Transverse colon (tissue), 4 donors: ENCODE measurements around the gene TMPRSS5. TPM values are rescaled to one million over a fixed set of nuclear protein-coding genes. Genes with fewer than 3 reads are reported as not detected.
"Not testable (repeated sequence)": the region's sequence is repeated elsewhere in the genome, so short reads cannot be mapped to it uniquely, and the experiment has no call there.

Experiments used
- DNase-seq: peaks from one replicate; pipeline ENCODE4 v3.0.0-alpha.2; 2019
- H3K27ac ChIP-seq, 4 donors: fragments of 200-600 bp; sonication (generic); 2 replicates each; pipeline ENCODE4 v1.5.1; 2016 to 2018; ENCODE audit warnings: inconsistent platforms in 4 of 4
- H3K27me3 ChIP-seq: fragments of 200-600 bp; sonication (generic); 2 replicates; pipeline ENCODE4 v1.5.1; 2017; ENCODE audit warnings: inconsistent platforms
- H3K36me3 ChIP-seq, 4 donors: fragments of 200-600 bp; sonication (generic); 2 replicates each; pipeline ENCODE4 v1.5.1; 2017 to 2019; ENCODE audit warnings: inconsistent platforms in 4 of 4
- H3K4me1 ChIP-seq, 4 donors: fragments of 200-600 bp; sonication (generic); 2 replicates each; pipeline ENCODE4 v1.5.1; 2017 to 2020; ENCODE audit warnings: inconsistent platforms in 4 of 4
- H3K4me3 ChIP-seq, 4 donors: fragments of 200-600 bp; sonication (generic); 1 replicate in 1 of 4; 2 replicates in 3 of 4; pipeline versions ENCODE4 v1.5.1 to v1.6.1; 2017 to 2019; ENCODE audit warnings: inconsistent platforms in 4 of 4
- H3K9me3 ChIP-seq, 2 donors: fragments of 200-600 bp; sonication (generic); 2 replicates each; pipeline ENCODE4 v1.5.1; 2017 to 2019; ENCODE audit warnings: inconsistent platforms in 2 of 2
- EP300 ChIP-seq: sonication (generic); formaldehyde crosslinking; IDR thresholded peaks from one replicate; pipeline ENCODE4 v1.6.1; 2017; ENCODE audit warnings: antibody characterized with exemption, low read depth
- POLR2A ChIP-seq: fragments of 450-650 bp; IDR thresholded peaks from one replicate; pipeline ENCODE4 v1.6.1; 2016; ENCODE audit warnings: antibody characterized with exemption, mild to moderate bottlenecking, moderate library complexity
- POLR2AphosphoS5 ChIP-seq, 3 donors: sonication (generic); formaldehyde crosslinking; IDR thresholded peaks; one replicate each; pipeline ENCODE4 v1.6.1; 2016; ENCODE audit warnings: antibody characterized with exemption in 3 of 3
- WGBS, 2 donors: methylation state at CpG; one replicate each; pipeline ENCODE4 v1.1.5; 2018; ENCODE audit warnings: low coverage in 1 of 2; 5-methylcytosine and 5-hydroxymethylcytosine counted together
- in situ Hi-C, 4 donors: fragments of 200-750 bp; cut with MboI; loops; one replicate each; pipeline versions ENCODE4 v1.15.0 to v1.15.1; 2017; ENCODE audit warnings: low sequenced_read_pairs in 3 of 4, low pct_ligation_motif_present in 1 of 4, low pct_unique_long_range_greater_than_20kb in 1 of 4
- intact Hi-C: fragments of 100-400 bp; cut with DNase I; formaldehyde crosslinking; loops from one replicate; pipeline ENCODE4 v1.15.1; 2023; ENCODE audit warnings: low total_unique reads
- total RNA-seq, 4 donors: library from RNA; depleted of rRNA; stranded (reverse); fragments of >200 nt; gene quantifications; one replicate each; pipeline ENCODE4 v1.1.0, GENCODE V29; 2016
- TF ChIP-seq, protein P1 (sequence below), 5 experiments: fragments of 200-600 bp in 3 of 5; fragments of 450-650 bp in 2 of 5; sonication (generic) in 3 of 5; IDR thresholded peaks; 1 replicate in 2 of 5; 2 replicates in 3 of 5; pipeline ENCODE4 v1.5.1; 2016 to 2017; ENCODE audit warnings: antibody characterized with exemption in 5 of 5, inconsistent platforms in 3 of 5, mild to moderate bottlenecking in 2 of 5, moderate library complexity in 1 of 5

Gene TMPRSS5
- total RNA-seq, 4 donors from 2014 or later = 0.27 to 0.79 TPM; not detected in 2

DNA sequence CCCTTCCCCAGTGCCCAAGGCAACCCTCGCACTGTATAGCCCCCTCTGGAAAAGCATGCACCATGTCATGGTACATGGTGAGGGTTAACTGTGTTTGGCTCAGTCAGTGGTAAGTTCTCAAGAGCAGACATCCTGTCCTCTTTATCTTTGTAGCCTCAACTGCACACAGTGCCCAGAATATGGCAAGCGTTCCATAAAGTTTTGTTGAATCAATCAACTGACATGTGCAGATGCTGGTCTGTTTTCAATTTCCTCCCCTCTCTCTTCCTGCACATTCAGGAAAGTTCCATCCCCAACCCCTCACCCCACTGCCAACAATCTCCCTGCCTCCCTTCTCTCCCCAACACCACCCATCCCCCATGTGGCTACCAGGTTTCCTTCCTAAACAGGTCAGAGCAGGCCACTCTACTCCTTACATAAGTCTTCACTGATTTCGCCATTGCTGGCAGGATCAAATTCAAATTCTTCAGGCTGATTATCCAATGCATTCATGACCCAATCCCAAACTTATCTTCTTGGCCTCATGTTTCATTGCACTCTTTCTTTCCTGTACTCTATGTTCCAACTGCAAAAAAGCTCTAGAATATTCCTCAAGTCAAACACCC, 15.5 kb upstream of the TMPRSS5 start:
- Histone ChIP-seq H3K27me3 (no peaks in the 10 kb centered on the region), H3K36me3 (no peaks in the 10 kb centered on the region), H3K4me3 (no peak overlapping the region), H3K9me3 (no peaks in the 10 kb centered on the region), H3K4me1 (peaks cover 0 to 13% (median 0%) of the 10 kb centered on the region in 4 donors), H3K27ac (no peak overlapping the region)
- no peak for TF ChIP-seq POLR2A
- TF ChIP-seq, protein P1, sequence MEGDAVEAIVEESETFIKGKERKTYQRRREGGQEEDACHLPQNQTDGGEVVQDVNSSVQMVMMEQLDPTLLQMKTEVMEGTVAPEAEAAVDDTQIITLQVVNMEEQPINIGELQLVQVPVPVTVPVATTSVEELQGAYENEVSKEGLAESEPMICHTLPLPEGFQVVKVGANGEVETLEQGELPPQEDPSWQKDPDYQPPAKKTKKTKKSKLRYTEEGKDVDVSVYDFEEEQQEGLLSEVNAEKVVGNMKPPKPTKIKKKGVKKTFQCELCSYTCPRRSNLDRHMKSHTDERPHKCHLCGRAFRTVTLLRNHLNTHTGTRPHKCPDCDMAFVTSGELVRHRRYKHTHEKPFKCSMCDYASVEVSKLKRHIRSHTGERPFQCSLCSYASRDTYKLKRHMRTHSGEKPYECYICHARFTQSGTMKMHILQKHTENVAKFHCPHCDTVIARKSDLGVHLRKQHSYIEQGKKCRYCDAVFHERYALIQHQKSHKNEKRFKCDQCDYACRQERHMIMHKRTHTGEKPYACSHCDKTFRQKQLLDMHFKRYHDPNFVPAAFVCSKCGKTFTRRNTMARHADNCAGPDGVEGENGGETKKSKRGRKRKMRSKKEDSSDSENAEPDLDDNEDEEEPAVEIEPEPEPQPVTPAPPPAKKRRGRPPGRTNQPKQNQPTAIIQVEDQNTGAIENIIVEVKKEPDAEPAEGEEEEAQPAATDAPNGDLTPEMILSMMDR (IDR thresholded peaks at IDR 0.05) = no peak
- TF ChIP-seq EP300 = no peak
- TF ChIP-seq POLR2AphosphoS5 (IDR thresholded peaks at IDR 0.05) = no peak
- WGBS, 2 donors = 88 to 100% methylated on average over 2 to 3 of the region's 3 CpGs
- no peak for DNase-seq
- intact Hi-C loops (no loop called here), in situ Hi-C loops (no loop called here)

DNA sequence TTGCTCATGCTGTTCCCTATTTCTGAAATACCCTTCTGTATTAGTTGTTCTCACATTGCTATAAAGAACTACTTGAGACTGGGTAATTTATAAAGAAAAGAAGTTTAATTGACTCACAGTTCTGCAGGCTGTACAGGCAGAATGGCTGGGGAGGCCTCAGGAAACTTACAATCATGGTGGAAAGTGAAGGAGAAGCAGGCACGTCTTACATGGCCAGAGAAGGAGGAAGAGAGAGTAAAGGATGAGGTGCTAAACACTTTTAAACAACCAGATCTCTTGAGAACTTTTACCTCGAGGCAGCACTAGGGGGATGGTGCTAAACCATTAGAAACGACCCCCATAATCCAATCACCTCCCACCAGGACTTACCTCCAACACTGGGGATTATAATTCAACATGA, 14.4 kb upstream of the TMPRSS5 start:
- H3K4me3 ChIP-seq, intact Hi-C loops, H3K27ac ChIP-seq, in situ Hi-C loops, H3K36me3 ChIP-seq, H3K27me3 ChIP-seq, DNase-seq, H3K4me1 ChIP-seq, H3K9me3 ChIP-seq: not testable (repeated sequence)
- WGBS, 2 donors = 60 to 65% methylated on average over 1 to 3 of the region's 3 CpGs

DNA sequence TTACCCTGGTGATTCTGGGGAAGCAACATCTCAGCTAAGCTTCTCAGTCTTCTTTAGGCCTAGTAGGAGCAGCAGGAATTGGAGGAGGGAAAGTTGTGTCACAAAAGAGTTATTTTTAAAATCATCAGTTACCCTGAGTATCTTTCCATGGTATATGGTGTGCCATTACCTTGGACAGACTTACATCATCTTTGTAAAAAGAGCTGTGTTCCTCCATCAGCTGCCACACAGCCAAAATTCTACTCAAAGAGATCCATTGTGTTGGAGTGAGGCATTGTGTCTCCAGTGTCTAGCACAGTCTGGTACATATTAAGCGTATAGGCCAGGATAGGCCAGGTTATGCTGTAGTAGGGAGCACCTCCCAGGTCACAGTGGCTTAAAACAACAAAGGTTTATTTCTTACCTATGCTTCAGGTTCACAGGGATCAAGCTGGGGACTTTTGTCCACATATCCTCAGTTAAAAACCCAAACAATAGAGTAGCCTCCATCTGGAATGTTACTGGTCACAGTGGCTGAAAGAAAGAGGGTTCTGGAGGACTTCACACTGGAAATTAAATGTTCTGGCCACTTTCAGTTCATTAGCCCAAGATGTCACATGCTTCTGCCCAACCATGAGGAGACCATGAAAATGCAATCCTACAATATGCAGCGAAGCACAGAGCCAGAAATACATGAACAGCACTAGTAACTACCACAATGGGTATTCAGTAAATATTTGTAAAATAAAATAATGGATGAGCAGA, 9.9 kb upstream of the TMPRSS5 start:
- H3K27ac ChIP-seq = no peak overlapping the region
- no peaks in the 10 kb centered on the region for H3K36me3 ChIP-seq
- TF ChIP-seq, protein P1 (IDR thresholded peaks at IDR 0.05) = no peak
- no peak for TF ChIP-seq POLR2AphosphoS5 (IDR thresholded peaks at IDR 0.05)
- no peak for TF ChIP-seq POLR2A
- no peak for TF ChIP-seq EP300
- no peaks in the 10 kb centered on the region for H3K27me3 ChIP-seq
- in situ Hi-C loops (no loop called here), intact Hi-C loops (no loop called here)
- H3K4me3 ChIP-seq = no peak overlapping the region
- H3K9me3 ChIP-seq = no peaks in the 10 kb centered on the region
- no peaks in the 10 kb centered on the region for H3K4me1 ChIP-seq
- 96 to 100% methylated on average over 1 to 2 of the region's 2 CpGs for WGBS, 2 donors
- DNase-seq = no peak

DNA sequence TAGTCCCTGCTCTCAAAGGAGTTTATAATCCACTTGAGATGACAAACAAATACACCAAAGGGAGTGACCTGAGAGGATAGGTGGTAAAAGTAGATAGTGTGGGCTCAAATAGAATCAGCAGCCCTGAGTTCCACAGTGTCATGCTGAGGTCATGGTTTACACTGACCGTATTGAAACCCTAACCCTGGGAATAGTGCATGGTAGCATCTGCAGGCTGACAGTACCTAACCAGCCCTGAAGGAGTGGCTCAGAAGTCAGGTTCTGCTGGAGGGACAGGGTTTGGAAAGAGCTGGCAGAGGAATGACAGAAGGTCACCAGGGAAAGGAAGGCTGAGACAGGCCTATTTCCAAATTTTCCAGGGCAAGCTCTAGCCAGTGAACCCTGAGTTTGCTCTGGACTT, 9.2 kb upstream of the TMPRSS5 start:
- intact Hi-C loops = no loop called here
- in situ Hi-C loops = no loop called here
- H3K4me1 ChIP-seq = no peaks in the 10 kb centered on the region
- H3K27me3 ChIP-seq = no peaks in the 10 kb centered on the region
- no peak overlapping the region for H3K4me3 ChIP-seq
- whole genome bisulfite sequencing, 2 donors = 71 to 91% methylated on average over 1 of the region's 1 CpG
- TF ChIP-seq, protein P1 (IDR thresholded peaks at IDR 0.05) = no peak
- no peak for TF ChIP-seq EP300
- DNase-seq = no peak
- H3K36me3 ChIP-seq = no peaks in the 10 kb centered on the region
- H3K27ac ChIP-seq = no peak overlapping the region
- H3K9me3 ChIP-seq = no peaks in the 10 kb centered on the region
